Measurements from ENCODE around the gene ZNF77. TPM values are rescaled to one million over a fixed set of nuclear protein-coding genes. Genes with fewer than 3 reads are reported as not detected.
"Not testable (repeated sequence)": the region's sequence is repeated elsewhere in the genome, so short reads cannot be mapped to it uniquely, and the experiment has no call there.

ZNF77 gene
- total RNA-seq = 1 to 10 TPM; 2.1 to 4.0 (median 2.9) TPM
- polyA plus RNA-seq = 2.1 TPM
- long read RNA-seq, donor 1, partial matches to known transcripts = 1 of 2 reads
- long read RNA-seq, donor 1, other reads (novel, unspliced or antisense) = 0 of 2 reads
- long read RNA-seq, donor 2, partial matches to known transcripts = 0 of 3 reads
- long read RNA-seq, donor 2, other reads (novel, unspliced or antisense) = 0 of 3 reads
- long read RNA-seq, donor 3, partial matches to known transcripts = 3 of 10 reads
- long read RNA-seq, donor 3, other reads (novel, unspliced or antisense) = 3 of 10 reads
- long read RNA-seq, donor 4, partial matches to known transcripts = 0 of 3 reads
- long read RNA-seq, donor 4, other reads (novel, unspliced or antisense) = 1 of 3 reads

DNA sequence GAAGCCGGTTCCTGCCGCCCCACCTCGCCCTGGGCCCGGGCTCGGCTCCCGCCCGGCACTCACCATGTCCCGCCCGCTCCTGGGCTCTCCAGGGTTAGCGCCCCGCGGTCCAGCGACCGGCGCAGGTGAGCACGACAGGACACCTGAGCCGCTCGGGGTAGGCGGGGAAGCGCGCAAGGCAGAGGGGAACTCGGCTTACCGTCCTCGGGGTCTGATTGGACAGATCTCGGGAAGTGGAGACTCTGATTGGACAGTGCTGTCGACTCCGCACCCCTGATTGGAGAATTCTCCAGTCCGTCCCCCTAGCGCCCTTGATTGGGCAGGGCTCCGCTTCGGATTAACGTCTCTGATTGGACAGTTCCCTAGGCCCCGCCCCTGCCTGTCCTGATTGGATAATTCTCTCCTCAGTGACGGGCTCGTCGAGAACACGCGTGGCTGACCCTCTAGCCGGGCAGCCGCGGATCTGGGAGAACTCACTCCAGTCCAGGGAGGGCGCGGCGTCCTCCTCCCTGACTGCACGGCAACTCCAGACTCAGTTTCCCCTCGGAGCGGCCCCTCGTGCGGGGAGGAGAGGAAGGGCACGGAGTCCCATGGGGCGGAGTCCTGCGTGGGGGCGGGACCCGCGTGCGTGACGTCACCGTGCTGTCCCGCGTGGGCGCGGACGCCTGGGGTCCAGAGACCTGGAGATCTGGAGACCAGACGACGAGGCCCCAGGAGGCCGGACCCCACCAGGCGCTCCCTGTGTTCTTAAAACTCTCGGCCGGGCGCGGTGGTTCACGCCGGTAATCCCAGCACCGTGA is at the start of gene ZNF77:
Gene ZNF77 (minus strand): TSS at position 197 of the 800 bp plus-strand sequence. CDS start 131 bp downstream, at position 66.
- Histone ChIP-seq H3K27ac (ENCODE audit: low read length) (peak within 1 kb of the TSS; percentile 71), H3K9me3 (ENCODE audit: control insufficient read depth, low read length) (no peaks in the 10 kb centered on the region), H3K4me1 (ENCODE audit: control insufficient read depth, insufficient read depth, low read length) (peaks cover 6% of the 10 kb centered on the region), H3K27me3 (ENCODE audit: control insufficient read depth, insufficient read depth) (no peaks in the 10 kb centered on the region), H3K4me3 (ENCODE audit: low read length) (peak within 1 kb of the TSS; percentile 77)
- intact Hi-C loops (cut with DNase I) = loop anchor here in 1 of 4 donors (5.0 kb wide), 1 partner anchor 58 kb away; no protein-coding TSS in a partner anchor
- ATAC-seq (peak; percentile 96 to 99), DNase-seq (peak; percentile 99 to 100 (median 99))
- under 1% methylated on average over 74 of the region's 74 CpGs for WGBS

DNA sequence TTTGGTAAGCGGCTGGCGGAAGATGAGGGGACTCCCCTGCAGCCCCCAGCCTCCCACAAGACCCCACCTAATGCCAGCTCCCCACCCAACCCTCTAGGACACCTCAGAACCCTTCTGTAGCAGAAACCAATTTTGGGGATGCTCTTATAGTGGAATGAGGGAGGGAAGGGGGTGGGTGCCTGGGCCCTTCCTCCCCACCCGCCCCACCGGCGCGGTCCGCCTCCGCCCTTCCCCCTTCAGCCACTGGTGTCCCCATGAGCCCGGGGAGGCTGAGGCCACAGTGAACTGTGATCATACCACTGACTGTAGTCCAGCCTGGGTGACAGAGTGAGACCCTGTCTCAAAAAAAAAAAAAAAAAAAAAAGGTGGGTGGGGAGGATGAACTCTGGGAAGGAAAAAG is 48.8 kb upstream of the ZNF77 start:
- no peak overlapping the region for H3K27ac ChIP-seq (ENCODE audit: low read length)
- no peaks in the 10 kb centered on the region for H3K9me3 ChIP-seq (ENCODE audit: control insufficient read depth, low read length)
- no peaks in the 10 kb centered on the region for H3K4me1 ChIP-seq (ENCODE audit: control insufficient read depth, insufficient read depth, low read length)
- no peak overlapping the region for H3K4me3 ChIP-seq (ENCODE audit: low read length)
- intact Hi-C loops (cut with DNase I) = no loop called here
- no peak for DNase-seq
- H3K27me3 ChIP-seq (ENCODE audit: control insufficient read depth, insufficient read depth) = no peaks in the 10 kb centered on the region
- no peak for ATAC-seq
- 70% methylated on average over 9 of the region's 9 CpGs for WGBS

DNA sequence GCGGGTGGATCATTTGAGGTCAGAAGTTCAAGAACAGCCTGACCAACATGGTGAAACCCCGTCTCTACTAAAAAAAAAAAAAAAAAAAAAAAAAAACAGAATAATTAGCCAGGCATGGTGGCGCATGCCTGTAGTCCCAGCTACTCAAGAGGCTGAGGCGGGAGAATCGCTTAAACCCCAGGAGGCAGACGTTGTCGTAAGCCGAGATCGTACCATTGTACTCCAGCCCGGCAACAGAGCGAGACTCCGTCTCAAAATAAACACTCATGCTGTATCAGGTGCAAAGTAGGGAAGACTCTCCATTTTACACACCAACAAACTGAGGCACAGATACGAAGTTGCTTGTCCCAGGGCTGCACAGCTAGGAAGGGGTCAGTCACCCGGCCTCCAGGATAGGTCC is 48.2 kb upstream of the ZNF77 start:
- WGBS = 81% methylated on average over 14 of the region's 14 CpGs
- Histone ChIP-seq H3K27ac (ENCODE audit: low read length) (no peak overlapping the region), H3K9me3 (ENCODE audit: control insufficient read depth, low read length) (no peaks in the 10 kb centered on the region), H3K4me1 (ENCODE audit: control insufficient read depth, insufficient read depth, low read length) (no peaks in the 10 kb centered on the region), H3K27me3 (ENCODE audit: control insufficient read depth, insufficient read depth) (no peaks in the 10 kb centered on the region), H3K4me3 (ENCODE audit: low read length) (no peak overlapping the region)
- DNase-seq (no peak), ATAC-seq (no peak)
- intact Hi-C loops (cut with DNase I) = no loop called here

DNA sequence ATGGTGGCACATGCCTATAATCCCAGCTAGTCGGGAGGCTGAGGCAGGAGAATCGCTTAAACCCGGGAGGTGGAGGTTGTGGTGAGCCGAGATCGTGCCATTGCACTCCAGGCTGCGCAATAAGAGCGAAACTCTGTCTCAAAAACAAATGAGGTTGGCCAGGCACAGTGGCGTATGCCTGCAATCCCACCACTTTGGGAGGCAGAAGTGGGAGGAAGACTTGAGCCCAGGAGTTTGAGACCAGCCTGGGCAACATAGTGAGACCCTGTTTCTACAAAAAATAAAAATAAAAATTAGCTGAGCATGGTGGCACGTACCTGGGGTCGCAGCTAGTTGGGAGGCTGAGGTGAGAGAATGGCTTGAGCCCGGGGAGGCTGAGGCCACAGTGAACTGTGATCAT is 47.6 kb upstream of the ZNF77 start:
- H3K4me1 ChIP-seq (ENCODE audit: control insufficient read depth, insufficient read depth, low read length); ATAC-seq; H3K4me3 ChIP-seq (ENCODE audit: low read length); H3K27ac ChIP-seq (ENCODE audit: low read length); H3K9me3 ChIP-seq (ENCODE audit: control insufficient read depth, low read length); DNase-seq; H3K27me3 ChIP-seq (ENCODE audit: control insufficient read depth, insufficient read depth); intact Hi-C loops (cut with DNase I): not testable (repeated sequence)
- 93% methylated on average over 11 of the region's 11 CpGs for WGBS

DNA sequence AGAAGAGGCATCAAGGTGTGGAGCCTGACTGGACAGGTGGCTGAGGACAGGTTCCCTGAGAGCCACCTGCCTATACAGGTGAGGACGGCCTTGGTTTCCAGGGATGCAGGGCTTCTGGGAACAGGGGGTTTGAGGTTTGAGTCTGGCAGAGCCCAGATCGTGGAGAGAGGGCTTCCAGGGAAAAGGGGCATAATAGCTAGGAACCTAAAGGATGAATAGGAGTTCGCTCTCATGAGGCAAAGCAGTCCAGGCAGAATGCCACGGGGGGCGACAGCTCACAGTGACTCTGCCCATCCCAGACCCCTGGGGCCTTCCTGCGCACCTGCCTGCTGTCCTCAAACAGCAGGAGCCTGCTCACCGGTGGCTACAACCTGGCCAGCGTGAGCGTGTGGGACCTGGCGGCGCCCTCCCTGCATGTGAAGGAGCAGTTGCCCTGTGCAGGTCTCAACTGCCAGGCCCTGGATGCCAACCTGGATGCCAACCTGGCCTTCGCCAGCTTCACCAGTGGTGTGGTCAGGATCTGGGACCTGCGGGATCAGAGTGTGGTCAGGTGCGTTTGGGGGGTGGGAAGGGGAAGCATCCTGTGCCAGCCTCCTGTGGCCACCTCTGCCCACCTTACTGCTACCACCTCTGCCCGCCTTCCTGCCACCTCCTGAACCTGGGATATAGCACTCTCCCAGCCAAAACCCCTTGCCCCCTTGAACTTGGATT is 44.6 kb upstream of the ZNF77 start:
- intact Hi-C loops (cut with DNase I) = loop anchor here in 2 of 4 donors (5.0 to 10.0 kb wide), 2 partner anchors 43 to 45 kb away; no protein-coding TSS in a partner anchor
- no peak overlapping the region for H3K27ac ChIP-seq (ENCODE audit: low read length)
- ATAC-seq = no peak
- no peak overlapping the region for H3K4me3 ChIP-seq (ENCODE audit: low read length)
- no peaks in the 10 kb centered on the region for H3K9me3 ChIP-seq (ENCODE audit: control insufficient read depth, low read length)
- no peaks in the 10 kb centered on the region for H3K27me3 ChIP-seq (ENCODE audit: control insufficient read depth, insufficient read depth)
- DNase-seq = no peak
- WGBS = 95% methylated on average over 15 of the region's 15 CpGs
- no peaks in the 10 kb centered on the region for H3K4me1 ChIP-seq (ENCODE audit: control insufficient read depth, insufficient read depth, low read length)

DNA sequence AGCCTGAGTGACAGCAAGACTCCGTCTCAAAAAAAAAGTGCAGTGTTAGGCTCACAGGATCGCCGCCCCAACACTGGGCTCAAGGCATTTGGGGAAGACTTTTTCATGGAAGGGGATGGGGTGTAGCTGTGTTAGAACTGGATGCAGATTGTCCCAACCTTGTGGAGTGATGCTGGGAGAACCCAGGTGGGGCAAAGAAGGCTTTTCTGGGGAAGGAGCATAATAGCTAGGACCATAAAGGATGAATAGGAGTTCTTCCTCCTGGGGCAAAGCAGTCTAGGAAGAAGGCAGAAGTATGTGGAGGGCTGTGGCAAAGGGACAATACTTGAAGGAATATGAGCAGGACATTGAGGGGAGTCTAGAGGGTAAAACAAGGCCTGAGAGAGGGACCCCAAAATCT is 43.8 kb upstream of the ZNF77 start:
- intact Hi-C loops (cut with DNase I) = loop anchor here in 2 of 4 donors (5.0 to 10.0 kb wide), 2 partner anchors 44 to 46 kb away; no protein-coding TSS in a partner anchor
- no peak for ATAC-seq
- Histone ChIP-seq H3K4me1 (ENCODE audit: control insufficient read depth, insufficient read depth, low read length) (peaks cover under 1% of the 10 kb centered on the region), H3K27ac (ENCODE audit: low read length) (no peak overlapping the region), H3K4me3 (ENCODE audit: low read length) (no peak overlapping the region), H3K27me3 (ENCODE audit: control insufficient read depth, insufficient read depth) (no peaks in the 10 kb centered on the region), H3K9me3 (ENCODE audit: control insufficient read depth, low read length) (no peaks in the 10 kb centered on the region)
- DNase-seq = no peak
- WGBS = 98% methylated on average over 3 of the region's 3 CpGs

DNA sequence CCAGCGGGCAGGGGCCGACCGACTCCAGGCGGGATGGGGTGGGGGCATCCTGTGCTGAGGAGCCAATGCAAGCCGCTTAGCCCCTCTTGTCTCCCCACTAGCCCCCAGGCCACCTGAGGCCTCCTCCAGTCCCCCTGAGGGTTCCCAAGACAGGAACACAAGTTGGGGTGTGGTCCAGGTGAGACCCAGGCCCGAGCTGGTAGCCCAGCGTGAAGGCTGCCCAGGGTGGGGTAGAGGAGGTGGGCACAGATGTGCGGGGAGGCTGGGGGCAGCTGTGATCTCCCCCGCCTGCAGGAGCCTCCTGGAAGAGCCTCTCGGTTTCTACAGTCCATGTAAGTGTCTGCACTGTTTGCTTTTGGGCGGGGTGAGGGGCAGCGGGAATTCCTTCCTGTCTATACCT is 43.0 kb upstream of the ZNF77 start:
- intact Hi-C loops (cut with DNase I) = loop anchor here in 2 of 4 donors (5.0 to 10.0 kb wide), 2 partner anchors 45 to 47 kb away; no protein-coding TSS in a partner anchor
- H3K9me3 ChIP-seq (ENCODE audit: control insufficient read depth, low read length) = no peaks in the 10 kb centered on the region
- no peak for DNase-seq
- no peak overlapping the region for H3K4me3 ChIP-seq (ENCODE audit: low read length)
- H3K27me3 ChIP-seq (ENCODE audit: control insufficient read depth, insufficient read depth) = no peaks in the 10 kb centered on the region
- no peak overlapping the region for H3K27ac ChIP-seq (ENCODE audit: low read length)
- WGBS = 89% methylated on average over 12 of the region's 12 CpGs
- no peak for ATAC-seq
- peaks cover 5% of the 10 kb centered on the region for H3K4me1 ChIP-seq (ENCODE audit: control insufficient read depth, insufficient read depth, low read length)

DNA sequence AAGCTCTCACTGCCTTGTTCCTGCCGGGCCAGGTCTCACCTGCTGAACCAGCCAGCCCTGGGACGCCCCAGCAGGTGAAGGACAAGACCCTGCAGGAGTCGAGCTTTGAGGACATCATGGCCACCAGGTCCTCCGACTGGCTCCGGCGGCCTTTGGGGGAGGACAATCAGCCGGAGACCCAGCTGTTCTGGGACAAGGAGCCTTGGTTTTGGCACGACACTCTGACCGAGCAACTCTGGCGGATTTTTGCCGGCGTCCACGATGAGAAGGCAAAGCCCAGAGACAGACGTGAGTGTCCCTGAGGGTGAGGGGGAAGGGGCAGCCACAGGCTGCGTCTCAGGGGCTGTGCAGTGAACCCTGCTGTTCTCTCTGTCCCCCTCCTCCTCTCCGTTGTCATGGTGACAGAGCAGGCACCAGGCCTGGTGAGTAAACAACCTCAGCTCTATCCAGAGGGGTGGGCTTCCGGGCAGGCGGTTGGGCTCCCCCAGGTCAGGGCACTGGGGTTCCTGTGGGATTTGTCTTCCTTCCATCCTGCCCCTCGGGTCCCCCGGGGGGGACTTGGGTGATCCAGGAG is 42.3 kb upstream of the ZNF77 start:
- H3K4me1 ChIP-seq (ENCODE audit: control insufficient read depth, insufficient read depth, low read length) = peaks cover 9% of the 10 kb centered on the region
- H3K27me3 ChIP-seq (ENCODE audit: control insufficient read depth, insufficient read depth) = no peaks in the 10 kb centered on the region
- no peak for ATAC-seq
- H3K9me3 ChIP-seq (ENCODE audit: control insufficient read depth, low read length) = no peaks in the 10 kb centered on the region
- no peak overlapping the region for H3K27ac ChIP-seq (ENCODE audit: low read length)
- no peak overlapping the region for H3K4me3 ChIP-seq (ENCODE audit: low read length)
- DNase-seq = peak; percentile 32 to 79 (median 78)
- intact Hi-C loops (cut with DNase I) = loop anchor here in 2 of 4 donors (5.0 to 10.0 kb wide), 2 partner anchors 45 to 48 kb away; no protein-coding TSS in a partner anchor
- 37% methylated on average over 20 of the region's 20 CpGs for WGBS

DNA sequence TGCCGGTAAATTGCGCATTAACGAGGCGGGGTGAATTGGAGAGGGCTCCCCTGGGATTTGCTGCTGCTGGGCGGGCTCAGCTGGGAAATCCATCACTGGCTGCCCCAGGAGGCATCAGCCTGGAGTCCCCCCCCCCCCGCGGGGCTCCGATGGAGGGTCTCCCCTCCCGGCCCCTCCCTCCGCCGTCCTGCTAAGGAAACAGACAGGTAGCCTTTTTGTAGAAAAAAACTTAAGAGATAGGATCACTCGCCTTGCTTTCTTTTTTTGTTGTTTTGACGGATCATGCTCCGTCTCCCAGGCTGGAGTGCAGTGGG is 39.4 kb upstream of the ZNF77 start:
- Histone ChIP-seq H3K9me3 (ENCODE audit: control insufficient read depth, low read length) (no peaks in the 10 kb centered on the region), H3K27me3 (ENCODE audit: control insufficient read depth, insufficient read depth) (no peaks in the 10 kb centered on the region), H3K4me3 (ENCODE audit: low read length) (peak overlapping the region; percentile 8), H3K4me1 (ENCODE audit: control insufficient read depth, insufficient read depth, low read length) (peaks cover 9% of the 10 kb centered on the region), H3K27ac (ENCODE audit: low read length) (peak overlapping the region; percentile 76)
- ATAC-seq (no peak), DNase-seq (no peak)
- 2% methylated on average over 14 of the region's 14 CpGs for WGBS
- intact Hi-C loops (cut with DNase I) = loop anchor here in 2 of 4 donors (5.0 to 10.0 kb wide), 2 partner anchors 43 to 51 kb away; partner anchors contain the start of gene TLE2 (in 1 of the 2)
